ENCODE measurements around the gene P3H1. TPM values are rescaled to one million over a fixed set of nuclear protein-coding genes. Genes with fewer than 3 reads are reported as not detected.

The P3H1 gene
- total RNA-seq, 4 donors from 2014 or later = 16.6 to 28.0 (median 24.2) TPM

DNA sequence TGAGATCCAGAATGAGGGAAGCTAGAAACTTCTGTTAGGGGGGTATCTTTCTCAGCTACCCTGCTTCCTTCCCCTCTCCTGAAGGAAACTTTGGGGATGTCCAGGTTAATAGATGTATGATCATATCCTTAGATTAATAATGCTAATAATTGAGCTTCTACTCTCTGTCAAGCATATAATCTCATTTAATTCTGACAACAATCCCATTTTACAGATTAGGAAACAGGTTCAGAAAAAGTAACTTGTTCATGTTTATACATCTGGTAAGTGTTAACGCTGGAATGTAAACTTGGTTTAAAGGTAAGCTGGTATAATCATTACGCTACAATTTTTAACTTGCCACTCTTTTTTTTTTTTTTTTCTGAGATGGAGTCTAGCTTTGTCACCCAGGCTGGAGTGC is 16.3 kb upstream of the P3H1 start:
- Histone ChIP-seq H3K36me3 (peaks cover 0 to 5% of the 10 kb centered on the region in 2 donors), H3K4me3 (replicated peaks in 1 of 3) (no peak overlapping the region), H3K9me3 (no peaks in the 10 kb centered on the region), H3K27me3 (no peaks in the 10 kb centered on the region), H3K4me1 (peaks cover 10 to 11% of the 10 kb centered on the region in 2 donors), H3K27ac (no peak overlapping the region)
- 97 to 100% methylated on average over 2 of the region's 2 CpGs for WGBS, 2 donors
- DNase-seq = no peak
- intact Hi-C loops (cut with DNase I) = no loop called here
- TF ChIP-seq POLR2A (IDR thresholded peaks at IDR 0.05) = no peak
- TF ChIP-seq, protein P1, sequence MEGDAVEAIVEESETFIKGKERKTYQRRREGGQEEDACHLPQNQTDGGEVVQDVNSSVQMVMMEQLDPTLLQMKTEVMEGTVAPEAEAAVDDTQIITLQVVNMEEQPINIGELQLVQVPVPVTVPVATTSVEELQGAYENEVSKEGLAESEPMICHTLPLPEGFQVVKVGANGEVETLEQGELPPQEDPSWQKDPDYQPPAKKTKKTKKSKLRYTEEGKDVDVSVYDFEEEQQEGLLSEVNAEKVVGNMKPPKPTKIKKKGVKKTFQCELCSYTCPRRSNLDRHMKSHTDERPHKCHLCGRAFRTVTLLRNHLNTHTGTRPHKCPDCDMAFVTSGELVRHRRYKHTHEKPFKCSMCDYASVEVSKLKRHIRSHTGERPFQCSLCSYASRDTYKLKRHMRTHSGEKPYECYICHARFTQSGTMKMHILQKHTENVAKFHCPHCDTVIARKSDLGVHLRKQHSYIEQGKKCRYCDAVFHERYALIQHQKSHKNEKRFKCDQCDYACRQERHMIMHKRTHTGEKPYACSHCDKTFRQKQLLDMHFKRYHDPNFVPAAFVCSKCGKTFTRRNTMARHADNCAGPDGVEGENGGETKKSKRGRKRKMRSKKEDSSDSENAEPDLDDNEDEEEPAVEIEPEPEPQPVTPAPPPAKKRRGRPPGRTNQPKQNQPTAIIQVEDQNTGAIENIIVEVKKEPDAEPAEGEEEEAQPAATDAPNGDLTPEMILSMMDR (IDR thresholded peaks at IDR 0.05) = no peak

DNA sequence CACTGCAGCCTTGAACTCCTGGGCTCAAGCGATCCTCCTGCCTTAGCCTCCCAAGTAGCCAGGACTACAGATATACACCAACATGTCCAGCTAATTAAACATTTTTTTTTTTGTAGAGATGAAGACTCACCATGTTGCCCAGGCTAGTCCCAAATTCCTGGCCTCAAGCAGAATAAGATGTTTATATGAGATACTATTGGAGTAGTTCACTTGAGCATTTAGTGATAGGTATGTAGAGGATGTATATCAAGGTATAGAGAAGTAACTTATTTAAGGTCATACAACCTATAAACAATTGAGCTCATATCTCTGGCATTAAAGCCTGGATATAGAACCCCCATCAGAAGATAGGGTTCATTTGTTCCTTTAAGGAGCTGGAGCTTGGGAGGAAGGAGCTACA is 13.3 kb upstream of the P3H1 start:
- no peak for TF ChIP-seq POLR2A (IDR thresholded peaks at IDR 0.05)
- TF ChIP-seq, protein P1 (IDR thresholded peaks at IDR 0.05) = no peak
- peaks cover 5 to 6% of the 10 kb centered on the region in 2 donors for H3K4me1 ChIP-seq
- H3K9me3 ChIP-seq = no peaks in the 10 kb centered on the region
- DNase-seq = no peak
- no peak overlapping the region for H3K4me3 ChIP-seq (replicated peaks in 1 of 3)
- 96% methylated on average over 1 of the region's 1 CpG for WGBS, 2 donors
- H3K27ac ChIP-seq = no peak overlapping the region
- H3K36me3 ChIP-seq = peaks cover 9 to 27% of the 10 kb centered on the region in 2 donors
- H3K27me3 ChIP-seq = no peaks in the 10 kb centered on the region
- intact Hi-C loops (cut with DNase I) = no loop called here

DNA sequence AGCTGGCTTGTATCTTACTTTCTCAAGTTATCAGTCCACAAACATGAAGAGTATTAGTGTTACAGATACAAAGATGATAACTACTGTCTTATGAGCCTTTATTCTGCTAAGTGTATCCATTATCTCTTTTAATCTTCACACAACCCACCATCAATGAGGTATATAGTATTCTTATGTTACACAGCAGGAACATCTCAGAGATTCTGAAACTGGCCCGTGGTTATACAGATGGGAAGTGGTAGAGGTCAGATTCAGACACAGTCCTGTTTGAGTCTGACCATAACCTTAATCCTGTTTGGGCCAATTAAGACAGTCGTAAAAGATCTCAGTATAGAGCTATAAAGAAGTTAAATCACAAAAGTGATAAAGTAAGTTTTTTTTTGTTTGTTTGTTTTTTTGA is 12.9 kb upstream of the P3H1 start:
- WGBS, 2 donors = 89 to 91% methylated on average over 2 of the region's 2 CpGs
- no peaks in the 10 kb centered on the region for H3K27me3 ChIP-seq

DNA sequence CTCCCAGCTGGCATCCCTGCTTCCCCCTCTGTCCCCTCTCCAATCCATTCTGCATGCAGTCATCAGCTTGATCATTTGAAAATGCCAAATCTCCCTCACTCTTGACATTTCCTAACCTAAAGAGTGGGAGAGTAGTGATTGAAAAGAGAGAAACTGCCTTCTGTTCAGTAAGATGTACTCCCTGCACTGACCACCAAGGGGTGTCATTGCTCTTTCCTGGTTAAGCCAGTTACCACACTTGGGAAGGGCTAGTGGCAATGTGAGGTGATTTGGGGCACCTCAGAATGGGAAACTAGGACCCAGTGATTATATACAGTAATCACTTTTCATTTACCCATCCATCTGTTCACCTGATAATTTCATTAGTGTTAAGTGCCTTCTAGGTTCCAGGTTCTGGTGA is 11.0 kb upstream of the P3H1 start:
- intact Hi-C loops (cut with DNase I) = no loop called here
- Histone ChIP-seq H3K27me3 (no peaks in the 10 kb centered on the region), H3K4me1 (no peaks in the 10 kb centered on the region), H3K9me3 (no peaks in the 10 kb centered on the region), H3K27ac (no peak overlapping the region), H3K36me3 (peaks cover 12 to 35% of the 10 kb centered on the region in 2 donors), H3K4me3 (replicated peaks in 1 of 3) (no peak overlapping the region)
- DNase-seq = peak in 1 of 2 donors; percentile 17
- TF ChIP-seq POLR2A (IDR thresholded peaks at IDR 0.05) = no peak
- TF ChIP-seq, protein P1 (IDR thresholded peaks at IDR 0.05) = peak in 5 of 6 experiments; percentile 17 to 44 (median 39)

More for the DNA sequence above, 12.9 kb upstream of the P3H1 start:
- TF ChIP-seq, protein P1 (IDR thresholded peaks at IDR 0.05) = no peak
- TF ChIP-seq POLR2A (IDR thresholded peaks at IDR 0.05) = no peak
- Histone ChIP-seq H3K36me3 (peaks cover 12 to 31% of the 10 kb centered on the region in 2 donors), H3K9me3 (no peaks in the 10 kb centered on the region), H3K27ac (no peak overlapping the region), H3K4me1 (peaks cover under 1 to 2% of the 10 kb centered on the region in 2 donors), H3K4me3 (replicated peaks in 1 of 3) (no peak overlapping the region)
- intact Hi-C loops (cut with DNase I) = no loop called here
- DNase-seq = no peak

DNA sequence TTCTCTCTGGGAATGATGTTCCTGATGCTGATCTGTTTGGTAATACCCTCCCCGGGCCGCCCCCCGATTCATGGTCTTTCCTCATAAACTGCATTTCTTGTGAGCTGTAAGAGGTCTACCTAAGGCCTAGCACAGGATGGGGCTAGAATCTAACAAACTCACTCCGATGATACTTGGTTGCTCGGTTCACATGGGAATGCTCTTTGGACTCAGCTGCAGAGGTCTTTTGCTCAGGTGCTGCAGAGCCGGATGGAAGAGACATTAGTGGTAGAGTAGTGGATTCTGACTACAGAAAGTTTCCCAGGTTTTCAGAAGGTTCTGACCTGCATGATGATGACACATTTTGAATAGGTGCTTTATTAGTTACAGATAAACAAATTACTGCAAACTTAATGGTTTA is 9.7 kb upstream of the P3H1 start:
- H3K36me3 ChIP-seq = peaks cover 12 to 35% of the 10 kb centered on the region in 2 donors
- WGBS, 2 donors = 99 to 100% methylated on average over 6 of the region's 6 CpGs

More for the DNA sequence above, 9.7 kb upstream of the P3H1 start:
- intact Hi-C loops (cut with DNase I) = no loop called here
- TF ChIP-seq POLR2A (IDR thresholded peaks at IDR 0.05) = no peak
- TF ChIP-seq, protein P1 (IDR thresholded peaks at IDR 0.05) = no peak
- Histone ChIP-seq H3K27ac (no peak overlapping the region), H3K4me1 (no peaks in the 10 kb centered on the region), H3K27me3 (no peaks in the 10 kb centered on the region), H3K9me3 (no peaks in the 10 kb centered on the region), H3K4me3 (replicated peaks in 1 of 3) (no peak overlapping the region)
- DNase-seq = no peak

Measured in thyroid gland (tissue), 4 donors.